HCT116 (cell line): ENCODE results near the gene ADAM19. TPM values are rescaled to one million over a fixed set of nuclear protein-coding genes. Genes with fewer than 3 reads are reported as not detected.

ENCODE experiments used
- ATAC-seq: fragments of 200-7000 bp; cut with Tn5 transposase; 2 replicates; pipeline ENCODE4 v1.9.1; 2020; ENCODE audit warnings: mild to moderate bottlenecking, moderate library complexity
- BruUV-seq: library from RNA; stranded (reverse); fragments of 400-500 nt; replicated peaks from 2 replicates; lab custom pipeline; 2021; lab: Mats Ljungman, UMichigan
- CTCF ChIA-PET: fragments of 300-600 bp; sonication (Branson Sonifier 250); formaldehyde crosslinking; loops from one replicate; lab custom pipeline; 2021; ENCODE audit warnings: antibody characterized with exemption; lab: Charles Lee
- POLR2A ChIA-PET: fragments of 300-600, 350-600 bp; sonication (Branson Sonifier 250); formaldehyde crosslinking; loops from one replicate; lab custom pipeline; 2021; ENCODE audit warnings: antibody characterized with exemption; lab: Charles Lee
- RAD21 ChIA-PET, 2 experiments: fragments of 300-600 bp; sonication (Branson Sonifier 250); formaldehyde crosslinking; loops; one replicate each; lab custom pipeline; 2023; ENCODE audit warnings: low total read pairs in 2 of 2; ENCODE audit not compliant: uncharacterized antibody in 2 of 2, unreplicated experiment in 2 of 2, low non-redundant PET in 1 of 2; lab: Charles Lee
- DNase-seq: peaks from one replicate; pipeline ENCODE4 v3.0.0-alpha.2; 2010; ENCODE audit warnings: low read depth, low spot score
- H2AFZ ChIP-seq: fragments of 200-600 bp; shearing (Covaris generic), sonication (generic); 2 replicates; pipeline ENCODE4 v1.6.1; 2017; ENCODE audit warnings: low read depth, mixed run types, mixed read lengths, antibody characterized with exemption, low read length; ENCODE audit not compliant: poor library complexity, severe bottlenecking
- H3K27ac ChIP-seq: 2 replicates; pipeline ENCODE4 v1.5.1; 2012; ENCODE audit warnings: low read depth, low read length
- H3K27me3 ChIP-seq: fragments of 200-600 bp; sonication (generic); 2 replicates; pipeline ENCODE4 v1.6.1; 2016; ENCODE audit warnings: mixed run types, low read length, mixed read lengths; ENCODE audit not compliant: insufficient read depth
- H3K36me3 ChIP-seq, 2 experiments: fragments of 200-500 bp in 1 of 2; fragments of 200-600 bp in 1 of 2; sonication (Bioruptor generic) in 1 of 2; sonication (generic) in 1 of 2; 2 replicates each; pipeline versions ENCODE4 v1.5.1 to v1.6.1; 2014 to 2016; ENCODE audit warnings: low read length in 2 of 2, inconsistent platforms in 1 of 2, mixed read lengths in 1 of 2, mixed run types in 1 of 2; ENCODE audit not compliant: insufficient read depth in 2 of 2, control insufficient read depth in 1 of 2
- H3K4me1 ChIP-seq, 2 experiments: fragments of 200-600 bp in 1 of 2; sonication (generic) in 1 of 2; 2 replicates each; pipeline versions ENCODE4 v1.5.1 to v1.6.1; 2012 to 2017; ENCODE audit warnings: low read length in 2 of 2, inconsistent platforms in 1 of 2, mild to moderate bottlenecking in 1 of 2, mixed read lengths in 1 of 2, mixed run types in 1 of 2, moderate library complexity in 1 of 2; ENCODE audit not compliant: insufficient read depth in 2 of 2, control insufficient read depth in 1 of 2
- H3K4me2 ChIP-seq: fragments of 200-600 bp; sonication (generic); 2 replicates; pipeline ENCODE4 v1.6.1; 2017; ENCODE audit warnings: mixed run types, low read length, mixed read lengths
- H3K4me3 ChIP-seq, 2 experiments: fragments of 200-600 bp in 1 of 2; sonication (generic) in 1 of 2; replicated peaks in 1 of 2; 2 replicates each; pipeline ENCODE4 v1.5.1; 2011 to 2016; ENCODE audit warnings: low read length in 2 of 2, control low read depth in 1 of 2, low read depth in 1 of 2, mild to moderate bottlenecking in 1 of 2, mixed read lengths in 1 of 2, mixed run types in 1 of 2
- H3K79me2 ChIP-seq: fragments of 200-600 bp; sonication (generic); 2 replicates; pipeline ENCODE4 v1.6.1; 2017; ENCODE audit warnings: mild to moderate bottlenecking, mixed run types, low read length, moderate library complexity, mixed read lengths; ENCODE audit not compliant: insufficient read depth
- H3K9ac ChIP-seq: fragments of 200-600 bp; sonication (generic); 2 replicates; pipeline ENCODE4 v1.6.1; 2016; ENCODE audit warnings: low read length, mixed read lengths
- H3K9me2 ChIP-seq: fragments of 200-600 bp; sonication (generic), shearing (Covaris generic); 2 replicates; pipeline ENCODE4 v1.6.1; 2017; ENCODE audit warnings: mixed run types, mild to moderate bottlenecking, moderate library complexity; ENCODE audit not compliant: insufficient read depth
- H3K9me3 ChIP-seq, 2 experiments: fragments of 200-500 bp in 1 of 2; fragments of 200-600 bp in 1 of 2; sonication (Bioruptor generic) in 1 of 2; sonication (generic) in 1 of 2; 2 replicates each; pipeline ENCODE4 v1.6.1; 2014 to 2017; ENCODE audit warnings: low read length in 2 of 2, mixed read lengths in 2 of 2, inconsistent platforms in 1 of 2, low read depth in 1 of 2, mild to moderate bottlenecking in 1 of 2, mixed run types in 1 of 2, moderate library complexity in 1 of 2; ENCODE audit not compliant: control insufficient read depth in 1 of 2, insufficient read depth in 1 of 2
- H4K20me1 ChIP-seq: fragments of 200-600 bp; sonication (generic), shearing (Covaris generic); 2 replicates; pipeline ENCODE4 v1.6.1; 2017; ENCODE audit warnings: mixed run types, mild to moderate bottlenecking, moderate library complexity; ENCODE audit not compliant: insufficient read depth
- ELF1 ChIP-seq: IDR thresholded peaks from 2 replicates; pipeline ENCODE4 v1.6.1; 2012; ENCODE audit warnings: low read depth, borderline replicate concordance
- EZH2phosphoT487 ChIP-seq: fragments of 200-600 bp; IDR thresholded peaks from 2 replicates; pipeline ENCODE4 v1.6.1; 2018; ENCODE audit warnings: antibody characterized with exemption, borderline replicate concordance
- JUND ChIP-seq: IDR thresholded peaks from 2 replicates; pipeline ENCODE4 v1.6.1; 2012
- SP1 ChIP-seq: IDR thresholded peaks from 2 replicates; pipeline ENCODE4 v1.6.1; 2012; ENCODE audit warnings: low read depth
- TCF7L2 ChIP-seq: IDR thresholded peaks from 2 replicates; pipeline ENCODE4 v1.7.0; 2011; ENCODE audit warnings: borderline replicate concordance, inconsistent platforms; ENCODE audit not compliant: insufficient read depth, insufficient read length; ENCODE audit errors: extremely low read depth
- YY1 ChIP-seq: IDR thresholded peaks from 2 replicates; pipeline ENCODE4 v1.6.1; 2011; ENCODE audit warnings: low read length, low read depth, moderate library complexity, mild to moderate bottlenecking; ENCODE audit not compliant: insufficient replicate concordance; ENCODE audit errors: extremely low read depth
- ZFX ChIP-seq: fragments of 450-650 bp; IDR thresholded peaks from 2 replicates; pipeline ENCODE4 v1.6.1; 2017
- ZNF274 ChIP-seq: fragments of 200-500 bp; sonication (Bioruptor generic); IDR thresholded peaks from 2 replicates; pipeline ENCODE4 v1.6.1; 2014; ENCODE audit warnings: mild to moderate bottlenecking, low read depth, low read length, inconsistent platforms
- intact Hi-C: fragments of 100-400 bp; cut with micrococcal nuclease; formaldehyde crosslinking; loops from 2 replicates; pipeline ENCODE4 v1.10.0; 2022
- total RNA-seq: library from RNA; stranded (reverse); gene quantifications from one replicate; pipeline ENCODE4 v1.2.1, GENCODE V29; 2021; ENCODE audit not compliant: unreplicated experiment
- TF ChIP-seq, protein P1 (sequence below): IDR thresholded peaks from 2 replicates; pipeline ENCODE4 v1.6.1; 2012; ENCODE audit warnings: low read depth

Gene ADAM19
- total RNA-seq, 1 experiment from 2014 or later, result 77.3 TPM

- Histone ChIP-seq H3K27me3 (no peaks in the 10 kb centered on the region), H3K9me3 (no peaks in the 10 kb centered on the region), H3K27ac (no peak overlapping the region), H3K79me2 (no peaks in the 10 kb centered on the region), H3K36me3 (no peaks in the 10 kb centered on the region), H2AFZ (no peak overlapping the region), H3K4me1 (peaks cover 17 to 45% of the 10 kb centered on the region in 2 experiments), H3K4me2 (no peak overlapping the region), H4K20me1 (no peaks in the 10 kb centered on the region), H3K9me2 (no peaks in the 10 kb centered on the region), H3K4me3 (no peak overlapping the region), H3K9ac (no peak overlapping the region)
- DNase-seq, result no peak
- no TSS peak for BruUV-seq
- ATAC-seq, result no peak
- RAD21 ChIA-PET, result no interaction called here
- POLR2A ChIA-PET, result no interaction called here
- TF ChIP-seq TCF7L2 (no peak), YY1 (no peak), JUND (no peak), ZFX (no peak), ZNF274 (no peak), ELF1 (no peak), EZH2phosphoT487 (no peak), SP1 (no peak)
- TF ChIP-seq, protein P1, sequence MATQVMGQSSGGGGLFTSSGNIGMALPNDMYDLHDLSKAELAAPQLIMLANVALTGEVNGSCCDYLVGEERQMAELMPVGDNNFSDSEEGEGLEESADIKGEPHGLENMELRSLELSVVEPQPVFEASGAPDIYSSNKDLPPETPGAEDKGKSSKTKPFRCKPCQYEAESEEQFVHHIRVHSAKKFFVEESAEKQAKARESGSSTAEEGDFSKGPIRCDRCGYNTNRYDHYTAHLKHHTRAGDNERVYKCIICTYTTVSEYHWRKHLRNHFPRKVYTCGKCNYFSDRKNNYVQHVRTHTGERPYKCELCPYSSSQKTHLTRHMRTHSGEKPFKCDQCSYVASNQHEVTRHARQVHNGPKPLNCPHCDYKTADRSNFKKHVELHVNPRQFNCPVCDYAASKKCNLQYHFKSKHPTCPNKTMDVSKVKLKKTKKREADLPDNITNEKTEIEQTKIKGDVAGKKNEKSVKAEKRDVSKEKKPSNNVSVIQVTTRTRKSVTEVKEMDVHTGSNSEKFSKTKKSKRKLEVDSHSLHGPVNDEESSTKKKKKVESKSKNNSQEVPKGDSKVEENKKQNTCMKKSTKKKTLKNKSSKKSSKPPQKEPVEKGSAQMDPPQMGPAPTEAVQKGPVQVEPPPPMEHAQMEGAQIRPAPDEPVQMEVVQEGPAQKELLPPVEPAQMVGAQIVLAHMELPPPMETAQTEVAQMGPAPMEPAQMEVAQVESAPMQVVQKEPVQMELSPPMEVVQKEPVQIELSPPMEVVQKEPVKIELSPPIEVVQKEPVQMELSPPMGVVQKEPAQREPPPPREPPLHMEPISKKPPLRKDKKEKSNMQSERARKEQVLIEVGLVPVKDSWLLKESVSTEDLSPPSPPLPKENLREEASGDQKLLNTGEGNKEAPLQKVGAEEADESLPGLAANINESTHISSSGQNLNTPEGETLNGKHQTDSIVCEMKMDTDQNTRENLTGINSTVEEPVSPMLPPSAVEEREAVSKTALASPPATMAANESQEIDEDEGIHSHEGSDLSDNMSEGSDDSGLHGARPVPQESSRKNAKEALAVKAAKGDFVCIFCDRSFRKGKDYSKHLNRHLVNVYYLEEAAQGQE, result no peak
- CTCF ChIA-PET, result no interaction called here
- intact Hi-C loops, result no loop called here
Measured at GRCh38 chr5:157610990-157611389, 35.4 kb upstream of the ADAM19 start.
